Spleen (tissue), 7 donors: ENCODE data around the gene ITCH.

ENCODE experiments used
- POLR2A ChIP-seq, 3 donors: fragments of 450-650 bp; IDR thresholded peaks; one replicate each; pipeline ENCODE4 v1.5.1; 2017; ENCODE audit warnings: antibody characterized with exemption in 3 of 3, mild to moderate bottlenecking in 1 of 3
- POLR2AphosphoS5 ChIP-seq, 3 donors: sonication (generic); formaldehyde crosslinking; IDR thresholded peaks; one replicate each; pipeline ENCODE4 v1.5.1; 2017; ENCODE audit warnings: antibody characterized with exemption in 3 of 3
- TF ChIP-seq, protein P1 (sequence below), 11 experiments: fragments of 200-600 bp in 7 of 11; fragments of 450-650 bp in 4 of 11; sonication (generic) in 4 of 11; IDR thresholded peaks in 8 of 11; conservative IDR thresholded peaks in 3 of 11; 1 replicate in 7 of 11; 2 replicates in 4 of 11; pipeline versions ENCODE4 v1.4.0 to v1.8.0; 2016 to 2021; ENCODE audit warnings: antibody characterized with exemption in 11 of 11, inconsistent platforms in 4 of 11, mild to moderate bottlenecking in 1 of 11
- donor health status: DM: no; HTN: no; CAD: no; lungs with moderate emphysema.
- donor health status: DM: no; HTN: no; CAD: no.
- donor health status: DM: no; HTN: no; CAD: no.

DNA sequence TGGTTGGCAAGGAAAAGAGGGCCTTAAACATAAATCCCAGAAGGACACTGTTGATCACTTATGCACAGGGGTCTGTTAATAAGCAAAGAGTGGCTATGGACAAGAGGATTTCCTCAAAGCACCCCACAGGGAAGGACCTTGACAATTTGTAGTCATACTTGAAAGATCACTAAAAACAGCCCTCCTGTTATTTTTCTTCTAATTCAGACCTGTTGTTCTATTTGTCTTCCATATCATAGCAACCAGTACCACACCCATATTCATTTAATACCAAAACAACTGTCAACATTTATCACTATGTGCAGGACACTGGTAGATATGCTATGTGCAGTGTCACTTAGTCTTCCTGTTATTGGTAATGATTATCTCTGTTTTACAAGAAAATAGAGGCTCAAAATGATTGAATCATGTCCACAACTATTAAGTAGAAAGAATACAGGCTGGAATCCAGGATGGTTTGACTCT, 149.9 kb downstream of the ITCH start:
- TF ChIP-seq POLR2AphosphoS5 (IDR thresholded peaks at IDR 0.05) (no peak), POLR2A (IDR thresholded peaks at IDR 0.05) (no peak)
- TF ChIP-seq, protein P1, sequence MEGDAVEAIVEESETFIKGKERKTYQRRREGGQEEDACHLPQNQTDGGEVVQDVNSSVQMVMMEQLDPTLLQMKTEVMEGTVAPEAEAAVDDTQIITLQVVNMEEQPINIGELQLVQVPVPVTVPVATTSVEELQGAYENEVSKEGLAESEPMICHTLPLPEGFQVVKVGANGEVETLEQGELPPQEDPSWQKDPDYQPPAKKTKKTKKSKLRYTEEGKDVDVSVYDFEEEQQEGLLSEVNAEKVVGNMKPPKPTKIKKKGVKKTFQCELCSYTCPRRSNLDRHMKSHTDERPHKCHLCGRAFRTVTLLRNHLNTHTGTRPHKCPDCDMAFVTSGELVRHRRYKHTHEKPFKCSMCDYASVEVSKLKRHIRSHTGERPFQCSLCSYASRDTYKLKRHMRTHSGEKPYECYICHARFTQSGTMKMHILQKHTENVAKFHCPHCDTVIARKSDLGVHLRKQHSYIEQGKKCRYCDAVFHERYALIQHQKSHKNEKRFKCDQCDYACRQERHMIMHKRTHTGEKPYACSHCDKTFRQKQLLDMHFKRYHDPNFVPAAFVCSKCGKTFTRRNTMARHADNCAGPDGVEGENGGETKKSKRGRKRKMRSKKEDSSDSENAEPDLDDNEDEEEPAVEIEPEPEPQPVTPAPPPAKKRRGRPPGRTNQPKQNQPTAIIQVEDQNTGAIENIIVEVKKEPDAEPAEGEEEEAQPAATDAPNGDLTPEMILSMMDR (IDR thresholded peaks at IDR 0.05 in 8 of 11, conservative IDR thresholded peaks at IDR 0.05 in 3 of 11) = no peak
